Measurements from ENCODE around the gene PTEN.
"Not testable (repeated sequence)": the region's sequence is repeated elsewhere in the genome, so short reads cannot be mapped to it uniquely, and the experiment has no call there.

DNA sequence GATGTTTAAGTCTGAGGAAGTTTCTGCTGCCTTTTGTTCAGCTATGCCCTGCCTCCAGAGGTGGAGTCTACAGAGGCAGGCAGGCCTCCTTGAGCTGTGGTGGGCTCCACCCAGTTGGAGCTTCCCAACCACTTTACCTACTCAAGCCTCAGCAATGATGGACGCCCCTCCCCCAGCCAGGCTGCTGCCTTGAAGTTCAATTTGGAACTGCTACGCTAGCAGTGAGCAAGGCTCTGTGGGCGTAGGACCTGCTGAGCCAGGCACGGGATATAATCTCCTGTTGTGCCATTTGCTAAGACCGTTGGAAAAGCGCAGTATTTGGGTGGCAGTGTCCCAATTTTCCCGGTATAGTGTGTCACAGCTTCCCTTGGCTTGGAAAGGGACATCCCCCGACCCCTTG is 40.0 kb downstream of the PTEN start:
- TF ChIP-seq, protein P1, sequence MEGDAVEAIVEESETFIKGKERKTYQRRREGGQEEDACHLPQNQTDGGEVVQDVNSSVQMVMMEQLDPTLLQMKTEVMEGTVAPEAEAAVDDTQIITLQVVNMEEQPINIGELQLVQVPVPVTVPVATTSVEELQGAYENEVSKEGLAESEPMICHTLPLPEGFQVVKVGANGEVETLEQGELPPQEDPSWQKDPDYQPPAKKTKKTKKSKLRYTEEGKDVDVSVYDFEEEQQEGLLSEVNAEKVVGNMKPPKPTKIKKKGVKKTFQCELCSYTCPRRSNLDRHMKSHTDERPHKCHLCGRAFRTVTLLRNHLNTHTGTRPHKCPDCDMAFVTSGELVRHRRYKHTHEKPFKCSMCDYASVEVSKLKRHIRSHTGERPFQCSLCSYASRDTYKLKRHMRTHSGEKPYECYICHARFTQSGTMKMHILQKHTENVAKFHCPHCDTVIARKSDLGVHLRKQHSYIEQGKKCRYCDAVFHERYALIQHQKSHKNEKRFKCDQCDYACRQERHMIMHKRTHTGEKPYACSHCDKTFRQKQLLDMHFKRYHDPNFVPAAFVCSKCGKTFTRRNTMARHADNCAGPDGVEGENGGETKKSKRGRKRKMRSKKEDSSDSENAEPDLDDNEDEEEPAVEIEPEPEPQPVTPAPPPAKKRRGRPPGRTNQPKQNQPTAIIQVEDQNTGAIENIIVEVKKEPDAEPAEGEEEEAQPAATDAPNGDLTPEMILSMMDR (IDR thresholded peaks at IDR 0.05; ENCODE audit: low read depth, low read length) = not testable (repeated sequence)
- TF ChIP-seq EZH2phosphoT487 (IDR thresholded peaks at IDR 0.05; ENCODE audit: low read depth) = not testable (repeated sequence)
